B cell (primary cell): ENCODE data around the gene EIF3A.

Experiments used
- CTCF ChIP-seq: fragments of 200-600 bp; IDR thresholded peaks from one replicate; pipeline ENCODE4 v1.8.0; 2022; ENCODE audit warnings: antibody characterized with exemption, mild to moderate bottlenecking
- EZH2 ChIP-seq: IDR thresholded peaks from 2 replicates; pipeline ENCODE4 v1.6.1; 2012; ENCODE audit warnings: borderline replicate concordance, low read depth, mild to moderate bottlenecking, moderate library complexity, low read length; ENCODE audit not compliant: insufficient read depth, poor library complexity, severe bottlenecking

GRCh38 chr10:119051775-119052174 is 28.8 kb downstream of the EIF3A start:
- TF ChIP-seq CTCF = no peak
- no peak for TF ChIP-seq EZH2
